GM19099 (cell line): ENCODE measurements around the gene KDM4C.

Experiments
- POLR2A ChIP-seq: IDR thresholded peaks from 3 replicates; pipeline ENCODE4 v1.6.1; 2011; ENCODE audit warnings: low read depth; ENCODE audit not compliant: insufficient read length; ENCODE audit errors: extremely low read depth

Gene KDM4C

DNA sequence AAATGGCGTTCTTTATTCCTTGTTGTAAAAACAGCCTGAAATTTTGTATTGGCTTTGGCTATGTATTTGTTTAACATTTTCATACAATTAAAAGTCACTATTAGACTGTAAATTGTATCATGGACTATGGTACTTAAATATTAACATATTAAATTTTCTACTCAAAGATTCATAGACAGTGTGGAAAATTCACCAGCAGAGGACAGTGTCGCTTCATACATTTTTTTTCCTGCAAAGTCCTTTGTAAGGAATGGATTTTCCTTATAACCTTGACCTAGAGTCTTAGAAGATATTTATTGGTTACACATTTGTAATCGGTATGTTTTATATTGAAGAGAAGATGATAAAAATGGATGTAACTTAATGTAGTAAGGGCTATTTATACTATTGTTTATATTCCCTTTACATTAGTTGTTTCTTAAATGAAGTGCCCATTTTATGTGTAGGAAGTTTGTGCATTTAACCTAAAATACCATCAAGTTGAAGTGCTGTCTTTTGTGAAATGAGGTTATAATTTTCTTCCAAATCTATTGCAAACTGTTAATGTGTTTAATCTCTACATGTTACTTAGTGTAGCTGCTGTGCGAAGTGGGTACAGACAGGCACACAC is 150.1 kb downstream of the KDM4C start:
- TF ChIP-seq POLR2A: no peak

DNA sequence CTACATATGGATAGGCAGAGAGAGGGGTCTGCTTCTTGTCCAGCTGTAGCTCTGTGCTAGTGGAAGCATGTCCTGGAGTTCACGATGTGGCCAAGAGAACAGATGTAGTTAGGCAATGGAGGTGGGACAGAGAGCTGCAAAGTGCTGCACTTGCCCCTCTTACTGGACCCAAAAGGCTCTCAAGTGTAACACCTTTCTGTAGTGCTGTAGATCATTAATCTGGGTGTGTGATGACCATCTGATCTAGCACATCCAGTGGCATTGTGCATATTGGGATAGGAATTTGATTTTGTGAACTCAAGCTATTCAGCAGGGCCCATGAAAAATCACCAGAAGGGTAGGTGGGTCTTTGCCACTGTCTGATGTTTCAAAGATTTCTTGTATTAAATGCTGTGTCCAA is 151.4 kb downstream of the KDM4C start:
- TF ChIP-seq POLR2A: no peak

DNA sequence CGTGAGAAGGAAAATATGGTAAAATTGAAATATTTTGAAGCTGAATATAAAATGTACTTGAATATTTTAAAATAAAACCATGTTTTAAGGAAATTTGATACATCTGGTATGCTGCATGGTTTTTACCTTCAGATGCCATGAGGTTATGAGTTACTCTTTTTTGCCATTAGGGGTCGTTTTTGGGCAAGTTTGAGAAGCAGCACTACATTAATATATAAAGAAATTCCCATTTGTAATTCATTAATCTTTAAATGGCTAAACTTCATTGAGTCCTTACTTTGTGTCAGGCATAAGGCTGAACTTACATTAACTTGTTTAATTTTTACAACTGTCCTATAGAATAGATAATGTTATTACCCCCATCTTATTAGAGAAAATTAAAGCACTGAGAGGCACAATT is 152.3 kb downstream of the KDM4C start:
- TF ChIP-seq POLR2A: no peak

DNA sequence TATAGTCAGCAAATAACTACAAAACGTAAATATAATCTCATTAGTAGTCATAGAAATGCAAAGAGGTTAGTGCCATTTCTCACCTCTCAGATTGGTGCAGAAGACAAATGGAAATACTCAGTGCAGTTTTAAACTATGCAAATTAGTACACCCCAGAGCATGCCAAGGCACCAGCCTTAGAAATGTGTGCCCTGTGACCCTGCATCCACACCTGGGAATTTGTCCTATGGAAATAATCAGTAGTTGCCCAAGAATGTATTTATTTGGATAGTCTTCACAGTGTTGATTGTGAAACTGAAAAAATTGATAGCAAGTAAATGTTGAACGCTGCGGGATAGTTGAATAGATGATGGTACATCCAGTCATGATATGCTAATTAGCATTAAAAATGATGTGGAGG is 152.7 kb downstream of the KDM4C start:
- no peak for TF ChIP-seq POLR2A

DNA sequence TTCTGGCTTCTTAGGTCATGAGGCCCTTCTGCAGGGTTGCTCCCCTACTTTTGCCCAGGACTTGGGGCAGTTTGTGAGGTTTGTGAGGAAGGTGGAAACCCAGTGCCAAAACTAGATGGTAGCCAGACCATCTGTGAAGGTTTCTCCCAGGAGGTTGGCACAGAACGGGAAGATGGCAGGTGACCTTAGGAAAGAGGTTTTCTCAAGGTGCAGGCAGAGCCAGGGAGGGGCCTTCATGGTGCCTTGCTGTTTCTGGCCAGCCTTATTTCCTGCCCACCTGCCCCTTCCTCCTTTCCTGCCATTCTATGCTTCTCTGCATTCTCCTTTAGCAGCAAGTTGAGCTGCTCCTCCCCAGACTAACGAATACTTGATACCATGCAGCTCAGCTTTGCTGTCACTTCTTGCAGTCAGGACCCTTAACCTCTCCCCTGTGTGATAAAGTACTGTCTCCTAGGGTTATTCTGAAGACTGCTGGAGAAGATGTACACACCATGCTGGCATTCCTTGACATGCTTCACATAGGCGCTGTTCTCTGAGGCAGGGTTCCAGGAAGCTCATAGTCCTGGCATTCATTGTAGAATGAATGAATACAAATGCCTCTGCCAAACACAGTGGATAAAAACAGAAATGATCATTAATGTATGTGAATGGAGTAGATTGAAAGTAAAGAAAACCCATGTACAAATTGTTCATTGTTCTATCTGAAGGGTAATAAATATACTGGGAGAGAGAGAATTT is 154.3 kb downstream of the KDM4C start:
- TF ChIP-seq POLR2A: no peak

DNA sequence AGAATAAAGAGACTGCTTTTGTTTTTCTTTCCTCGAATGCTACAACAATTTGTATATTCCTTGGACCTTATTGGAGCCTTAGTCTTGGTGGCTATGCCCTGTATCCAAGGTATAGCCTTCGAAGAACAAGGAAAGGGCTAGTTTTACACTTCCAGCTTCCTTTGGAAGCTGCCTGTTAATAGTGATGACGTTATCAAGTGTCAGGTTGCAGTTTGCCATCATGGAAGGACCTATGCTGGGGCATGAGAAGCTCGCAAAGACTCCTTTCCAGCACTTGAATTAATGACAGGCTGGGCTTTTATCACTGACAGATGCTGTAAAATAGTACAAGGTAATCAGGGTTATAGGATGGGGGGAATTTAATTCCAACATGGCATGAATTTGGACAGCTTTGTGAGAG is 157.9 kb downstream of the KDM4C start:
- TF ChIP-seq POLR2A: no peak

DNA sequence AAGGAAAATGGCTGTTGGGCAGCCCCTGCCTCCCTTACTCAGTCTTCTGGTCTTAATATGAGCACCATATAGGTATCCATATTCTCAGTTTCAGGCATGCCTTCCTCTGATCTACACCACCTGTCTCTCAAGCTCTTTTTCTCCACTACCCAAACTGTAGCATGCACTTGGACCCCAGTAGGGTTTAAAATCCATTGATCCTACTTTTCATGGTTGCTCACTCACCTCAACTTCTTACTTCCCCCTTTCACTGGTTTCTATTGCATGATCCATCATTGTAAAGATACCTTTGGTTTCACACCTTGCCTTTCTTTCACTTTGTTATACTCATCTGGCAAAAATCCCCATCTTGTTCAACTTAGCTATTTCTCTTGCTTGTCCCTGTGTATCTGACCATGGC is 159.4 kb downstream of the KDM4C start:
- no peak for TF ChIP-seq POLR2A

DNA sequence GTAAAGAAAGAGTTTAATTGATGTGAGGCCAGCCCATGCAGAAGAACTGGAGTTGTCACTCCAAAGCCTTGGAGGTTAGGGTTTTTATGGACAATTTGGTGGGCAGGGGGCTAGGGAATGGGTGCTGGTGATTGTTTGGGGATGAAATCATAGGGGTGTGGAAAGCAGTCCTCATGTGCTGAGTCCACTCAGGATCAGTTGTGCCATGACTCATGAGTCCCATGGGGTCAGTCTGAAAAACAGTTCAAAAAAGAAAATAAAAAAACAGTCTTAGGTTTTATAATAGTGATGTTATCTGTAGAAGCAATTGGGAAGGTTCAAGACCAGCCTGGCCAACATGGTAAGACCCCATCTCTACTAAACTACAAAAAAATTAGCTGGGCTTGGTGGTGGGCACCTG is 162.3 kb downstream of the KDM4C start:
- no peak for TF ChIP-seq POLR2A

DNA sequence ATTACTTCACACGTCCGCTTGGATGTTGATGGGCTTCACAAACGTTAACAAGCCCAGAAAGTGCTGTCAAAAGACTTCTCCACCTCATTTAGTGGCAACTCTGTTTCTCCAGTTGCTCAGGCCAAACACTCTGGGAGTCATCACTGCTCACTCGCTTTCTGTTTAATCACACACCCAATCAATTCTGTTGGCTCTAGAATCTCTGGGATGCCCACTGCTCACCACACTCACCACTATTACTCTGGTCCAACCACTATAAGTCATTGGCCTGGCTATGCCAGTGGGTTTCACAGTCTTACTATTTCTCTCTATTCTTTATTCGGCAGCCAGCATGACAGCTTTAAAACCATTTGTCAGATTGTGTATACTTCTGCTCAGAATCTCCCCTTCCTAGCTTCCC is 163.5 kb downstream of the KDM4C start:
- no peak for TF ChIP-seq POLR2A

DNA sequence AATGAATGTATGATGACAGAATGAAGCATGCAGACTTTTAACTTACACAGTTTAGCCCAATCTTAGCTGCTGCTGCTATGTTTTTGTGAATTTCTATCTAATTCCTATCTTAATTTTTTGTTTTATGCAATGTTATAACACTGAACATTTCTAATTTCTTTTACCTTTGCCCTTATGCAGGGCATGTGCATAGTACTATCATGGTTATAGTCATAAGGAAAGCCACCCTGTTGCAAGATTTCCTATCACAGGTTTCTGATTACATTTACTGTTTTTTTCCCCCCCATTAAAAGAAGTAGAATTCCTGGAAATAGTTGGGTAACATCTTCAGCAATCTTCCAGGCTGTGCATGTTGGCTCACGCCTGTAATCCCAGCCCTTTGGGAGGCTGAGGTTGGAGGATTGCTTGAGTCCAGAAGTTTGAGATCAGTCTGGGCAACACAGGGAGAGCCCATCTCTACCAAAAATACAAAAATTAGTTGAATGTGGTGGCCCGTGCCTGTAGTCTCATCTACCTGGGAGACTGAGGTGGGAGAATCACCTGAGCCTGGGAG is 164.4 kb downstream of the KDM4C start:
- no peak for TF ChIP-seq POLR2A

DNA sequence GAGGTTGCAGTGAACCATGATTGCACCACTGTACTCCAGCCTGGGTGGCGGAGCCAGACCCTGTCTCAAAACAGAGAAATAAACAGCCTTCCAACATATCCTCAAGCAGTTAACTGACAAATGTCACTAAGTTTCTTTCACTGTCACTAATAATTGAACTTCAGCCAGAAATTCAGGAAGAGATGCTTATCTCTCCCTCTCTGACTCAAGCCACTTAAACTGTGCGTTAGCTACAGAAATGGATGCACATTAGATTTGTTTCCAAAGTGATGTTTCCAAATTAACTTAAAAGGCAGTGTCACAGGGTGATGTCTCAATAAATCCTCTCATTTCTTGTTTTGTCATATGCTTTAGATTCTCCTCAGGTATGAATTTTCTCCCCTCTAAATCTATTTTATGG is 164.9 kb downstream of the KDM4C start:
- no peak for TF ChIP-seq POLR2A

DNA sequence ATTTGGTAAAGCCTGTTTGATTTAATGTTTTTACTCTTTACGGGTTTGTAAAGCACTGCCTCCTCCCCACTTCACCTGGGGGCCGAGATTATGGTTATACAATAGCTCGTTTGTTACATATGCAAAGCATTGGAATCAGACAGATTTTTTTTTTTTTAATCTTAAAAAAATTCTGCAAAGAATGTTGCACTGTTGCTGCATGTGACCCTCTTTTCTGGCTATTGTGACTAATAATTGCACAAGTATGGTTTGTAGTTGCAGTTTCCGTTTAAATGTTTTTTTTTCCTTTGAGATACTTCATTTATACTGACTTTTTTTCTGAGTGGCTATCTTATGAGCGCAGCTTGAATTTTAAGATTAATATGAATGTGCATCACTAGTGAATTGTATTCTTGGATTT is 165.3 kb downstream of the KDM4C start:
- TF ChIP-seq POLR2A: no peak

DNA sequence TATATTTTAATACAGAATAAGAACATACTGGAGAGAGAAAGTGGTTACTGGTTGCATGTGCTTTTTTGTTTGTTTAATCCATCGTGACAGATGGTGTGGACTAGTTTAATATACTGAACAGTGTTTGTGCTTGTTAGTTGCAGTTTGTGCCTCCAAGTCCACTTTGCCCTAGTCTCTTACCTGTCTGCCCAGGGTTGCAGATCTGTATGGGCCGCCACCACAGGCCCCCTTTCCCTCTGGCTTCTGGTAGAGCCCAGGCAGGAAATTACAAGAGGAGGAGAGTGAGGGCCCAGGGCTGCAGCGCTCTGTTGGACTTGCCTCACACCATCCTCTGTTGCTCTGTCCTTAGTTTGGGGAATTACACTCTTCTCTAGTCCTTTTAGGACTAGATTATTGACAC is 166.4 kb downstream of the KDM4C start:
- no peak for TF ChIP-seq POLR2A

DNA sequence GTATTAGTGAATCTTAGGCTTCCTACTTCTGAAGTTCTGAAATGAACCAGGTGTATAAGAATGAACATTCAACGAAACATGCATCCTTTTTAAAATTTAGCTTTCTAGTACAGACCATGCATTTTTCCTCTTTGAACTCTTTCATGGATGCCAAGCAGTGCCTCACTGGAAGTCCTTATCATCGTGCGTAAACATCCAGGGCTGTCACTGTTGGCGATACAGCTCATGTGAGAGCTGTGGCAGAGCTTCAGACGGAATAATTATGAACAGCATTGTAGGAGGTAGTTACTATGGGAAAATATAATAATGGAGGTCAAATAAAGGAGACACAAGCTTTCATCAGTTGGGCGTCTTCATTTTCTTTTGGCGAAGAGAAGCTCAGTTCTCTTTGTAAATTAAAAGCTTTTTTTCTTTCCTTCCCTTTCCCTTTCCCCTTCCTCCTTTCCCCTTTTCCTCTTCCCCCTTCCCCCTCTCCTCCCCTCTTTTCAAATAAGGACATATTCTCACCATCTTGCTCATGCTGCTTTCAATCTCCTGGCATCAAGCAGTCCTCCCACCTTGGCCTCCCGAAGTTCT is 167.3 kb downstream of the KDM4C start:
- TF ChIP-seq POLR2A: no peak

DNA sequence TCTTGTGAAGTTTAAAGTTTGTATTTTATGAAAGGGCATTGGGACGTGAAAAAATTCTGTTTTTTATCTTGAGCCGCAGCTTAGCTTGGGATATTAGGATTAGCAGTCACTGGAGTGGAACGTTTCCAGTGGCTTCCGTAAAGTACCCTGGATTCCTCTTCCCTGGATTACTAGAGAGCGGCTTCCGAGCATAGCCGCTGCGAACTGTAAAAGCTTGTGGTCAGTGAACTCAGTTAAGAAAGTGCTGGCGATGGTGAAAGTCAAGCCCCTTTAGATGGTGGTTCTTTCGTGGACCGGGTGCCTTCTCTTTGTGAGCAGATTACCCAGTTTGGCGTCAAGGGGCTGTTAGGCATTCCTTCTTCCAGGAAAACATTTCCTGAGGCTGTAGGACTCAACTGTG is 168.1 kb downstream of the KDM4C start:
- TF ChIP-seq POLR2A: no peak

DNA sequence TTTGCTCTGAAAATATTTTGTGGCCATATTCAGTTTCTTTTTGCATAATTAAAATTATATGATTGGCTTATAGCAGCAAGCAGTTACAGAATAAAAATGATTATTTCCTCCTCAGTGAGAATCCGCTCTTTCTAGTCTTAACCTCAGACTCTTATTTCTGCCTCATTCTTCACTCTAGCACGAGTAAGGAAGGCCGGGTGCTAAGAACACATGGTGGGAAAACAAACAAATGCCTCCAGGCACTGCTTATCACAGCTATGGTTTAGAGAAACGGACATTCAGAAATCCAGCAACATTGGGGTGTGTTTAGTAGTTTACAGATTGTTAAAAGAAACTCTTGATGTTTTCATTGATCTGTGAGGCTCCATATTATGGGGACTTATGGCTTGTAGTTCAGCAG is 168.7 kb downstream of the KDM4C start:
- no peak for TF ChIP-seq POLR2A
